HepG2 (cell line): ENCODE data around the gene SMAD3. TPM values are rescaled to one million over a fixed set of nuclear protein-coding genes. Genes with fewer than 3 reads are reported as not detected.

ENCODE experiments used
- ARHGAP35 ChIP-seq: sonication (generic); formaldehyde crosslinking; IDR thresholded peaks from 2 replicates; pipeline ENCODE4 v1.9.0; 2022; ENCODE audit warnings: mild to moderate bottlenecking, inconsistent platforms, moderate library complexity, missing genetic modification reagents, borderline replicate concordance
- DR1 ChIP-seq: sonication (generic); formaldehyde crosslinking; IDR thresholded peaks from 2 replicates; pipeline ENCODE4 v1.8.0; 2021; ENCODE audit warnings: mild to moderate bottlenecking, missing genetic modification reagents, inconsistent platforms
- EHMT2 ChIP-seq: fragments of 200-600 bp; sonication (generic); IDR thresholded peaks from 2 replicates; pipeline ENCODE4 v1.7.0; 2017; ENCODE audit warnings: antibody characterized with exemption, low read depth, low read length, borderline replicate concordance
- PCBP2 ChIP-seq: fragments of 200-400 bp; formaldehyde crosslinking; optimal IDR thresholded peaks from 2 replicates; pipeline ENCODE3; 2018; ENCODE audit warnings: low read length, low read depth; ENCODE audit not compliant: poor library complexity, severe bottlenecking
- RBM22 ChIP-seq: fragments of 200-400 bp; formaldehyde crosslinking; optimal IDR thresholded peaks from 2 replicates; pipeline ENCODE3; 2017; ENCODE audit warnings: mild to moderate bottlenecking, low read length, moderate library complexity
- SPEN ChIP-seq: sonication (generic); formaldehyde crosslinking; IDR thresholded peaks from 2 replicates; pipeline ENCODE4 v1.5.1; 2020; ENCODE audit warnings: low read depth, mild to moderate bottlenecking, missing genetic modification reagents
- TAF15 ChIP-seq: fragments of 200-400 bp; formaldehyde crosslinking; IDR thresholded peaks from one replicate; pipeline ENCODE4 v1.6.1; 2018; ENCODE audit warnings: mild to moderate bottlenecking, low read depth, low read length; ENCODE audit not compliant: poor library complexity, severe bottlenecking
- YEATS2 ChIP-seq: sonication (generic); formaldehyde crosslinking; IDR thresholded peaks from 2 replicates; pipeline ENCODE4 v1.4.0; 2020; ENCODE audit warnings: missing genetic modification reagents, borderline replicate concordance
- ZNF34 ChIP-seq: sonication (generic); formaldehyde crosslinking; IDR thresholded peaks from 2 replicates; pipeline ENCODE4 v1.4.0; 2020; ENCODE audit warnings: mild to moderate bottlenecking, missing genetic modification reagents, borderline replicate concordance
- ZNF501 ChIP-seq: sonication (generic); formaldehyde crosslinking; IDR thresholded peaks from 2 replicates; pipeline ENCODE4 v1.5.1; 2020; ENCODE audit warnings: mild to moderate bottlenecking, moderate library complexity, missing genetic modification reagents
- ZNF563 ChIP-seq: sonication (generic); formaldehyde crosslinking; IDR thresholded peaks from 2 replicates; pipeline ENCODE4 v1.8.0; 2022; ENCODE audit warnings: mild to moderate bottlenecking, moderate library complexity, missing genetic modification reagents
- ZNF570 ChIP-seq: sonication (generic); formaldehyde crosslinking; IDR thresholded peaks from 2 replicates; pipeline ENCODE4 v1.4.0; 2020; ENCODE audit warnings: mild to moderate bottlenecking, missing genetic modification reagents, borderline replicate concordance
- ZNF772 ChIP-seq: sonication (generic); formaldehyde crosslinking; IDR thresholded peaks from 2 replicates; pipeline ENCODE4 v1.5.0; 2020; ENCODE audit warnings: mild to moderate bottlenecking, missing genetic modification reagents
- ZNF879 ChIP-seq: sonication (generic); formaldehyde crosslinking; IDR thresholded peaks from 2 replicates; pipeline ENCODE4 v1.8.1; 2023; ENCODE audit warnings: missing genetic modification reagents
- polyA plus RNA-seq, 8 experiments: library from polyadenylated mRNA; depleted of rRNA in 3 of 8; stranded (reverse) in 7 of 8; unstranded in 1 of 8; fragments of >200 nt; fragmentation: Illumina TruSeq in 4 of 8; extraction: Trizol in 4 of 8; gene quantifications; 2 replicates each; pipeline versions ENCODE4 v1.2.1 to v1.2.3, GENCODE V29; 2011 to 2016; ENCODE audit warnings: low read depth in 4 of 8, missing spikeins in 1 of 8, mixed read lengths in 1 of 8; ENCODE audit not compliant: insufficient read depth in 1 of 8
- total RNA-seq, 5 experiments: library from RNA; depleted of rRNA; stranded (reverse); fragments of >200 nt; fragmentation: Illumina TruSeq; extraction: Trizol; gene quantifications; 2 replicates each; pipeline ENCODE4 v1.2.3, GENCODE V29; 2016; ENCODE audit warnings: low read depth in 1 of 5
- TF ChIP-seq, protein P1 (sequence below): sonication (generic); formaldehyde crosslinking; IDR thresholded peaks from 2 replicates; pipeline ENCODE4 v1.9.0; 2021; ENCODE audit warnings: missing genetic modification reagents, borderline replicate concordance
- TF ChIP-seq, protein P2 (sequence below): sonication (generic); formaldehyde crosslinking; IDR thresholded peaks from 2 replicates; pipeline ENCODE4 v1.8.0; 2022; ENCODE audit warnings: low read depth, missing genetic modification reagents
- TF ChIP-seq, protein P3 (sequence below): sonication (generic); formaldehyde crosslinking; IDR thresholded peaks from 2 replicates; pipeline ENCODE4 v1.8.0; 2022; ENCODE audit warnings: missing genetic modification reagents, mild to moderate bottlenecking, moderate library complexity, borderline replicate concordance
- TF ChIP-seq, protein P4 (sequence below): IDR thresholded peaks from 2 replicates; pipeline ENCODE4 v1.6.1; 2016; ENCODE audit warnings: low read depth
- TF ChIP-seq, protein P5 (sequence below): sonication (generic); formaldehyde crosslinking; IDR thresholded peaks from 2 replicates; pipeline ENCODE4 v1.5.1; 2020; ENCODE audit warnings: mild to moderate bottlenecking, missing genetic modification reagents, borderline replicate concordance

SMAD3 gene
- total and polyA plus RNA-seq, 2 of the 13 experiments (the other 11 are each of a cell fraction or from before 2014, with no cell fraction given) = 8.6 to 56.3 TPM

DNA sequence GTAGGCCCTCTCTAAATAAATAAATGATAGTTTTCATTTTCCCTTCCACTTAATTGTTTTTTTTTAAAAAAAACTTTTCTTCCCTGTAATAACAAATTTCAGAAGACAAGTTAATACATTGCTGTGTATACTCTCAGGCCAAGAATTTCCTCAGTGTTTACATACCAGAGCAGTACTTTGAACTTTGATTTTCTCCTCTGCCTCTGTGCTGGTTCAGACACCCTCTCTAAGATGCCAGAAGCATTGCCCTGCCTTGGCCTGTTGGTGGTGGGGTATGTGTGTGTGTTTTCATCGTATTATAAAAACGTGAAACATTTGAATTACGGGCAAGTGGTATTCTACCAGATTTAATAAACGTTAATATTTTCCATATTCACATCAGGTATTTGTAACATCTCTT, 70.1 kb downstream of the SMAD3 start (continued):
- TF ChIP-seq ZNF879 (CRISPR knock-in tag) (no peak), ZNF772 (CRISPR knock-in tag) (no peak), ZNF563 (no peak), RBM22 (no peak), SPEN (CRISPR knock-in tag) (no peak), YEATS2 (CRISPR knock-in tag) (no peak), TAF15 (no peak), PCBP2 (no peak), ZNF570 (CRISPR knock-in tag) (no peak), ZNF501 (CRISPR knock-in tag) (no peak), EHMT2 (no peak), DR1 (CRISPR knock-in tag) (no peak), ARHGAP35 (CRISPR knock-in tag) (no peak), ZNF34 (CRISPR knock-in tag) (no peak)
- TF ChIP-seq, protein P1, sequence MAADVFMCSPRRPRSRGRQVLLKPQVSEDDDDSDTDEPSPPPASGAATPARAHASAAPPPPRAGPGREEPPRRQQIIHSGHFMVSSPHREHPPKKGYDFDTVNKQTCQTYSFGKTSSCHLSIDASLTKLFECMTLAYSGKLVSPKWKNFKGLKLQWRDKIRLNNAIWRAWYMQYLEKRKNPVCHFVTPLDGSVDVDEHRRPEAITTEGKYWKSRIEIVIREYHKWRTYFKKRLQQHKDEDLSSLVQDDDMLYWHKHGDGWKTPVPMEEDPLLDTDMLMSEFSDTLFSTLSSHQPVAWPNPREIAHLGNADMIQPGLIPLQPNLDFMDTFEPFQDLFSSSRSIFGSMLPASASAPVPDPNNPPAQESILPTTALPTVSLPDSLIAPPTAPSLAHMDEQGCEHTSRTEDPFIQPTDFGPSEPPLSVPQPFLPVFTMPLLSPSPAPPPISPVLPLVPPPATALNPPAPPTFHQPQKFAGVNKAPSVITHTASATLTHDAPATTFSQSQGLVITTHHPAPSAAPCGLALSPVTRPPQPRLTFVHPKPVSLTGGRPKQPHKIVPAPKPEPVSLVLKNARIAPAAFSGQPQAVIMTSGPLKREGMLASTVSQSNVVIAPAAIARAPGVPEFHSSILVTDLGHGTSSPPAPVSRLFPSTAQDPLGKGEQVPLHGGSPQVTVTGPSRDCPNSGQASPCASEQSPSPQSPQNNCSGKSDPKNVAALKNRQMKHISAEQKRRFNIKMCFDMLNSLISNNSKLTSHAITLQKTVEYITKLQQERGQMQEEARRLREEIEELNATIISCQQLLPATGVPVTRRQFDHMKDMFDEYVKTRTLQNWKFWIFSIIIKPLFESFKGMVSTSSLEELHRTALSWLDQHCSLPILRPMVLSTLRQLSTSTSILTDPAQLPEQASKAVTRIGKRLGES (CRISPR knock-in tag) = no peak
- TF ChIP-seq, protein P2, sequence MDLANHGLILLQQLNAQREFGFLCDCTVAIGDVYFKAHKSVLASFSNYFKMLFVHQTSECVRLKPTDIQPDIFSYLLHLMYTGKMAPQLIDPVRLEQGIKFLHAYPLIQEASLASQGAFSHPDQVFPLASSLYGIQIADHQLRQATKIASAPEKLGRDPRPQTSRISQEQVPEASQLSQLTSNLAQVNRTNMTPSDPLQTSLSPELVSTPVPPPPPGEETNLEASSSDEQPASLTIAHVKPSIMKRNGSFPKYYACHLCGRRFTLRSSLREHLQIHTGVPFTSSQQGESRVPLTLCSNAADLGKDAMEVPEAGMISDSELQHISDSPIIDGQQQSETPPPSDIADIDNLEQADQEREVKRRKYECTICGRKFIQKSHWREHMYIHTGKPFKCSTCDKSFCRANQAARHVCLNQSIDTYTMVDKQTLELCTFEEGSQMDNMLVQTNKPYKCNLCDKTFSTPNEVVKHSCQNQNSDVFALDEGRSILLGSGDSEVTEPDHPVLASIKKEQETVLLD (CRISPR knock-in tag) = no peak
- TF ChIP-seq, protein P3, sequence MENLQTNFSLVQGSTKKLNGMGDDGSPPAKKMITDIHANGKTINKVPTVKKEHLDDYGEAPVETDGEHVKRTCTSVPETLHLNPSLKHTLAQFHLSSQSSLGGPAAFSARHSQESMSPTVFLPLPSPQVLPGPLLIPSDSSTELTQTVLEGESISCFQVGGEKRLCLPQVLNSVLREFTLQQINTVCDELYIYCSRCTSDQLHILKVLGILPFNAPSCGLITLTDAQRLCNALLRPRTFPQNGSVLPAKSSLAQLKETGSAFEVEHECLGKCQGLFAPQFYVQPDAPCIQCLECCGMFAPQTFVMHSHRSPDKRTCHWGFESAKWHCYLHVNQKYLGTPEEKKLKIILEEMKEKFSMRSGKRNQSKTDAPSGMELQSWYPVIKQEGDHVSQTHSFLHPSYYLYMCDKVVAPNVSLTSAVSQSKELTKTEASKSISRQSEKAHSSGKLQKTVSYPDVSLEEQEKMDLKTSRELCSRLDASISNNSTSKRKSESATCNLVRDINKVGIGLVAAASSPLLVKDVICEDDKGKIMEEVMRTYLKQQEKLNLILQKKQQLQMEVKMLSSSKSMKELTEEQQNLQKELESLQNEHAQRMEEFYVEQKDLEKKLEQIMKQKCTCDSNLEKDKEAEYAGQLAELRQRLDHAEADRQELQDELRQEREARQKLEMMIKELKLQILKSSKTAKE (CRISPR knock-in tag) = 0 out of 2 replicates have a peak, but pooled peaks have one; percentile 15
- TF ChIP-seq, protein P4, sequence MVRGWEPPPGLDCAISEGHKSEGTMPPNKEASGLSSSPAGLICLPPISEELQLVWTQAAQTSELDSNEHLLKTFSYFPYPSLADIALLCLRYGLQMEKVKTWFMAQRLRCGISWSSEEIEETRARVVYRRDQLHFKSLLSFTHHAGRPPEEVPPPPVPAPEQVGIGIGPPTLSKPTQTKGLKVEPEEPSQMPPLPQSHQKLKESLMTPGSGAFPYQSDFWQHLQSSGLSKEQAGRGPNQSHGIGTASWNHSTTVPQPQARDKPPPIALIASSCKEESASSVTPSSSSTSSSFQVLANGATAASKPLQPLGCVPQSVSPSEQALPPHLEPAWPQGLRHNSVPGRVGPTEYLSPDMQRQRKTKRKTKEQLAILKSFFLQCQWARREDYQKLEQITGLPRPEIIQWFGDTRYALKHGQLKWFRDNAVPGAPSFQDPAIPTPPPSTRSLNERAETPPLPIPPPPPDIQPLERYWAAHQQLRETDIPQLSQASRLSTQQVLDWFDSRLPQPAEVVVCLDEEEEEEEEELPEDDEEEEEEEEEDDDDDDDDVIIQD = no peak
- TF ChIP-seq, protein P5, sequence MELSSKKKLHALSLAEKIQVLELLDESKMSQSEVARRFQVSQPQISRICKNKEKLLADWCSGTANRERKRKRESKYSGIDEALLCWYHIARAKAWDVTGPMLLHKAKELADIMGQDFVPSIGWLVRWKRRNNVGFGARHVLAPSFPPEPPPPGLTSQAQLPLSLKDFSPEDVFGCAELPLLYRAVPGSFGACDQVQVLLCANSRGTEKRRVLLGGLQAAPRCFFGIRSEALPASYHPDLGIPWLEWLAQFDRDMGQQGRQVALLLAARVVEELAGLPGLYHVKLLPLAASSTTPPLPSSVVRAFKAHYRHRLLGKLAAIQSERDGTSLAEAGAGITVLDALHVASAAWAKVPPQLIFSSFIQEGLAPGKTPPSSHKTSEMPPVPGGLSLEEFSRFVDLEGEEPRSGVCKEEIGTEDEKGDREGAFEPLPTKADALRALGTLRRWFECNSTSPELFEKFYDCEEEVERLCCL (CRISPR knock-in tag) = no peak
